ENCODE results near the gene FAM83F.
"Not testable (repeated sequence)": the region's sequence is repeated elsewhere in the genome, so short reads cannot be mapped to it uniquely, and the experiment has no call there.

The FAM83F gene

DNA sequence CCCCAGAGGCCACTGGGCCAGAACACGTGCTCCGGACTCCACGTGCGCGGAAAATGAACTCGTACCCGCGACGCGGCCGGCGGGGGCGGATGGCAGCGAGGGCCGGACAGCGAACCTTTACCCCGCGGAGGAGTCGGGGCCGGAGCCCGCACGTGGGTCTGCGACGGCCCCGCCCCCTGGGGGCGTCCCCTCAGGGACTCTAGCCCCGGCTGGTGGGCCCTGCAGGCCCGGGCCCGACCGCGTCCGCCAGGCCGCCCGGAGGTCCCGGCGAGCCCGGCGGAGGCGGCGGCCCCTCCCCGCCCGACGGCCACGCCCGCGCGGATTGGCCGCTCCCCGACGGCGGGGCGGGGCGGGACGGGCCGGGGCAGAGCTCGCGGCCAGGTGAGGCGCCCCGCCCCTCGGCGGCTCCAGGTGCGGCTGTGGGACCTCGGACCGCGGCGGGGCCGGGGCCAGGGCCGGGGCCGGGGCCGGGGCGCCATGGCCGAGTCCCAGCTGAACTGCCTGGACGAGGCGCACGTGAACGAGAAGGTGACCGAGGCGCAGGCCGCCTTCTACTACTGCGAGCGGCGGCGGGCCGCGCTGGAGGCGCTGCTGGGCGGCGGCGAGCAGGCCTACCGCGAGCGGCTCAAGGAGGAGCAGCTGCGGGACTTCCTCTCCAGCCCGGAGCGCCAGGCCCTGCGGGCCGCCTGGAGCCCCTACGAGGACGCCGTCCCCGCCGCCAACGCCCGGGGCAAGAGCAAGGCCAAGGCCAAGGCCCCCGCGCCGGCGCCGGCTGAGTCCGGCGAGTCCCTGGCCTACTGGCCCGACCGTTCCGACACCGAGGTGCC lies at the start of gene FAM83F:
FAM83F (plus strand) TSS at position 389 of the 827 bp plus-strand sequence; CDS start at position 478, 89 bp downstream.
- DNase-seq: no peak

DNA sequence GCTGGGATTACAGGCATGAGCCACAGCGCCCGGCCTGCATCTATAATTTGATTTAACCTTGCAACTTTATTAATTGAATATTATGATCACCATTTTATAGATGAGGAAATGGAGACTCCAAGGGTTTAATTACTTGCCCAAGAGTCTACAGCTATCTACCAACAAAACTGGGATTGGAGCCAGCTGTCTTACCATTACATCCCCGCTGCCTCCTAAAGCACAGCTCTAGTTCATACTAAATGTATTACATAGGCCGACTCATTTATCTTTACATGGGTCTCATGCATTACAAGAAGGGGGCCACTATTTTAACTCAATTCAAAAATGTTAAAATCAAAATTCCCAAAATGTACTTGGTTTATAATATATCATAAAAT lies 48.6 kb upstream of the FAM83F start:
- DNase-seq: no peak

DNA sequence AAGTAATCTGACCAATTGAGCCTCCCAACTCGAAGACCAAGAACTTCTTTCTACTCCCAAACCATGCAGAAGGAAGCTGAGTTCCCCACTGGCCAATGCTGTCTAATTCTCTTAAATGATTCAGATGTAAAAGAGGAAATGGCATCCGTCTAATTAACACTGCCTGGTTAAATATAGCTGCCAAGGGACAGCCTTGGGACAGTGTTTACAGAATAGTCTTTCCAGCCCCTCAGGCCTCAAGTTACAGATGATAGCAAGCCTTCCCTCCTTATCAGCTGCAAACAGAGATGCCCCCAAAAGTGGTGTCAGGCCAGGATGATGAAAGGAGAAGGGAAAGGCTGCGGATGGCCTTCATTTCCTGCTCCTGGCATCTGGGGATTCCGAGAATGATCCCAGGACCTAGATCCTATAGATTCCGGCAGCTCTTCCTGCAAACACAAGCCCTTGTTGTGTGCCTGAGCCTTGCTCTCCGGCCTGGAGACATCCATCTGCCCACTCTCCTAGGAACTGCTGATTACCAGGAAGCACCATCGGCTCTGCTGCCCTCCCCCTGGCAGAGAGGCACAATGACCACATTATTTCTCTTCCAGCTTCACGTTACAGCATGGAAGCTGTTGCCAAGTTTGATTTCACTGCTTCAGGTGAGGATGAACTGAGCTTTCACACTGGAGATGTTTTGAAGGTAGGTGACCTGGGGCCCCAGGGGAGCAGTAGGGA lies 48.1 kb upstream of the FAM83F start:
- DNase-seq: no peak

DNA sequence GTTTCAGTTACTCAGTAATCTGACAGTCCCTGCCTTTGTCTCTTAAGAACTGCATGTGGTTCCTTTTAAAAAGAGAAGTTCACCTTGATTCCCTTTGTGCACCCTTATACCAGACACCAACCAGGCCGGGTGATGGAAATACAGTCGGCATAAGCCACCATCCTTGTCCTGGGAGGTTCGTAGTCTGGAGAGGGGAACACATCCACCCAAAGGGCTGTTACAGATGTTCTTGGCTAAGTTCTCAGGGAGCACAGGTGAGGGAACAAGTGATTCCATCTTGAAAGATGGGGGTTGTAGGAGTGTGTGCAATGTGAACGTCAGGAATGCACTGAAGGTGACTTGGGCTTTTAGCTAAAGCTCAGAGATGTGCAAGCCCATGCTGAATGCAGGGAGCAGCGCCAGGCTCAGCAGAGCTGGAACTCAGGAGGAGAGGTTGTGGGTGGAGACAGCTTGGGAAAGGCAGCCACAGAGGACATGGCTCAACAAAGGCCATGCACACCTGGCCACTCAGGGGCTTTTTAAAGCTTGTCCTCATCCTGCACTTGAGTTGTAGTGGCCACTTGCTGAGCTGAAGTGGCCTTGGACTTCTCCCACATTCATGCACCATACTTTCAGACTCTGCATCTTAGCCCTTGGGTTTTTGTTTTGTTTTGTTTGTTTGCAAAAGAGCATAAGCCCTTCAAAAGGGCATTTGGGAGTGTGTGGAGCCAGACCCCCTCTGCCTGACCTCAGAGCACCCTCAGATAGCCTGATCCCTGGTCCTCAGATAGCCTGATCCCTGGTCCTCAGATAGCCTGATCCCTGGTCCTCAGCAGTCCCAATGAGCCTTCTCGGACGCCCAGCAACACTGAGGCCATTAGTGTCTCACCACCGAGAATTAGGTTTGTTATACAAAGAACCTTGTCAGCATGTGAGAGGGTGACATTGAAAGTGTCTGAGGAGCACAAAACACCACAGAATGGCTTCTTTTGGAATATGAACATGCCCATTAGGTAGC lies 47.2 kb upstream of the FAM83F start:
- DNase-seq: no peak

DNA sequence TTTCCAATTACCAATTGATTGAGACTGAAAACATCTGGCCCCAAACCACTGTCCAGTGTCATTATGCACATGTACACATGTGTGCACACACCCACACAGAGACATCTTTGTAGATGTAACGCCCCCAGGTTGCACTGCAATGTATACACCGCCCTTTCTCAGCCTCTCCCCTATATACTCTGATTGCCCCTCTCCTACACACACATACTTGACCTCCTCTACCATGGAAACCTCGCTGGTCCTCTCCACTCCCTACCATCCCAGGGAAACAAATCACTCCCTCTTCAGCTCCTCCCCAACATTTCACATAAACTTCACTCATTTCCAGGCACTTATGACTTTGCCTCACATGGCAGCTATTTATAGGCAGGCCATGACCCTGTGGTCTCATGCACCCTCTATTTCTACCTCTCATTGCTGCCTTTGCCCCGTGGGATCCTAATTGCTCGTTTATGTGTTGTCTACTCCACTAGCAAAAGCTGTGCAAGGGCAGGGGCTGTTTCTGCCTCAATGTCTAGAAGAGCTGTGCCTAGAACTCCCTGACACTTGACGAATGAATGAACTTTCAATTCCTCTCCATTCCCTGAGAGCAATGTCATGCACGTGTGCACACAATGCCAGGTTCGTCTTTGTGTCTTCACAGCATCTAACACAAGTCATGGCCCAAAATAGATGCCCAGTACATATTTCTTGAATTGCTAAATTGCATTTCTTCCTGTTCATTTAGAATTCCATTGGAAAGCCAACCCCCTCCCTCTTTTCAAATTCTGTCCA lies 44.6 kb upstream of the FAM83F start:
- no peak for DNase-seq

DNA sequence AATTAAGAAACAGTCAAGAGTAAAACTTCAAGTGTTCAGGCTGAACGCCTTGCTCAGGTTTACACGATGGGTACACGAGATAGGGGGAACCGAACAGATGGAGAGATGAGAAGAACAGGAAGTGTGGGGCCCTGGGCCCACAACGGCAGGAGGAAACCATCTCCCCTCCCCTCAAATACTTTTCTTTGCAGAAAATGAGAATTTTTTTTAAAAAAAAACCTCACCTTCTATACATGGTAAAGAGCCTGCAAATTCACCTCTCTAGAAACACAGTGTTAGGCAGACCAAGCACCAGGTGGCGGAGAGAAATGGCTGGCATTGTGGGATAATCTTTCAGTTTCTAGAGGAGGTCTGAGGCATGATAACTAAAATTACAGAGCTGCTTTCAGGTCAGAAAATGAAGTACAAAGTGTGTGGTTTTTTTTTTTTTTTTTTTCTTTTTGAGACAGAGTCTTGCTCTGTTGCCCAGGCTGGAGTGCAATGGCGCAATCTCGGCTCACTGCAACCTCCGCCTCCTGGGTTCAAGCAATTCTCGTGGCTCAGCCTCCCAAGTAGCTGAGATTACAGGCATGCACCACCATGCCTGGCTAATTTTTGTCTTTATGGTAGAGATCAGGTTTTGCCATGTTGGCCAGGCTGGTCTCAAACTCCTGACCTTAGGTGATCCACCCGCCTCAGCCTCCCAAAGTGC lies 43.0 kb upstream of the FAM83F start:
- DNase-seq: not testable (repeated sequence)

DNA sequence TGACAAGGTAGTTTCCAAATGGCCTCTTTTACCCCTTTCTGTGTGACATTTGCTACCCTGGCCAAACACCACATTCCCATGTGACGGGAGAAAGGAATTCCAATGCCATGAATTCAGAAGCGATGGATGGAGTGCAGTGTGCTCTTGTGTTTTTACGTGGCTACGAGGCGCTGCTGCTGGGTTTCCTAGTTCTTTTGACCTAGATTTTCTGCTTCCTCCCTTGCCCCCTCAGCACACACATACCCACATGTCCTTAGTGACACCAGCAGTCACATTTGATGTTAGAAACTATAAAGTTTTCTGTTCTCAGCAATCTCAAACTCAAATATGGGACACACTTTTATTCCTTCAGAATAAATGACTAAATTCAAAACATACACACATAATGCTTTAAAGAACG lies 42.4 kb upstream of the FAM83F start:
- DNase-seq: no peak

DNA sequence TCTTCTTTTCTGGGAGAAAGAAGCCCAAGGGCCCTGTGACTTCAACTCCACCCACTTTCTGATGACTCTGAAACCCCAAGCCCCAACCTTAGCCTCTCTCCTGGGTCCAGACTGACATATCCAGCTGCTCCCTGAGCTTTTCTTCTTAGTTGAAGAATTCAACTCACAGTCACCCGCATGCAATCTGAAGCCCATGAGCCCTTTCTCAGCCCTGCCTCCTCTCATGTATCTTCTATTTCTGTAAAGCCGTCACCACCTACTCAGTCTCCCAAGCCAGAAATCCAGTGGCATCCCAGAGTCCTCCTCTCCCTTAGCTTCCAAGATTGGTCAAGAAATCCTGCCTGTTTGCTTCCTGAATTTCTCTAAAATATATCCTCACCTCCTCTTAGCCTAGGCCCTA lies 41.7 kb upstream of the FAM83F start:
- no peak for DNase-seq

DNA sequence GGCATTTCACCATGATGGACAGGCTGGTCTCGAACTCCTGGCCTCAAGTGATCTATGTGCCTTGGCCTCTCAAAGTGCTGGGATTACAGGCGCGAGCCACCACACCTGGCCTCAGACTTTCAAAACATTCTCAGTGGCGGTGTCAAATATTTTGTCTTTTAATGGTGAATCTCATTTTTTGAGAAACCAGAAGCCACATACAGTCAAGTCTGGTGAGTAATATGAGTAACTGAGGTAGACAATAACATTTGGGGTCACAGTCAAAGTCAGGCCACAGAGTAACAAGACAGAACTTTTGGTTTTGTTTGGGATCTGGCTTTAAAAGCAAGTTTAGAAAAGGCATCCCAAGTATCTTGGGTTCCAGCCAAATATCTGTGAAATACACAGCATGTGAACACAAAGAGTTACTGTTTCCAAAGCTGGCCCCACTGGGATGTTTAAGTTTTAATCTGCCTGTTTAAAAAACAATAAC lies 40.1 kb upstream of the FAM83F start:
- DNase-seq: no peak

DNA sequence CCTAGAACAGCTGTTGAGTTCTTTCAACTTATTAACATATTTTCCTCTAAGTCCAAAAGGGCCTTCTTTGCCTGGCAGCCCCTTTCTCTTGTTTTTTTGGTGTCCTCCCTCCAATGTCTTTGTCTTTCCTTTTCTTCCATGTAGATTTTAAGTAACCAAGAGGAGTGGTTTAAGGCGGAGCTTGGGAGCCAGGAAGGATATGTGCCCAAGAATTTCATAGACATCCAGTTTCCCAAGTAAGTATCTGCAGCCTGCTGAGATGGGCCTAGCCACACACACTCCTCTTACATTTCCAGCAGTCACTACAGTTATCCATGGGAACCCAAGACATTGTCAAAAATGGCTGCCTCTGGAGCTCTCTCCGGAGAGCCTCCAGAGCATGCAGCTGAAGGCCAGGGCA lies 39.1 kb upstream of the FAM83F start:
- no peak for DNase-seq

DNA sequence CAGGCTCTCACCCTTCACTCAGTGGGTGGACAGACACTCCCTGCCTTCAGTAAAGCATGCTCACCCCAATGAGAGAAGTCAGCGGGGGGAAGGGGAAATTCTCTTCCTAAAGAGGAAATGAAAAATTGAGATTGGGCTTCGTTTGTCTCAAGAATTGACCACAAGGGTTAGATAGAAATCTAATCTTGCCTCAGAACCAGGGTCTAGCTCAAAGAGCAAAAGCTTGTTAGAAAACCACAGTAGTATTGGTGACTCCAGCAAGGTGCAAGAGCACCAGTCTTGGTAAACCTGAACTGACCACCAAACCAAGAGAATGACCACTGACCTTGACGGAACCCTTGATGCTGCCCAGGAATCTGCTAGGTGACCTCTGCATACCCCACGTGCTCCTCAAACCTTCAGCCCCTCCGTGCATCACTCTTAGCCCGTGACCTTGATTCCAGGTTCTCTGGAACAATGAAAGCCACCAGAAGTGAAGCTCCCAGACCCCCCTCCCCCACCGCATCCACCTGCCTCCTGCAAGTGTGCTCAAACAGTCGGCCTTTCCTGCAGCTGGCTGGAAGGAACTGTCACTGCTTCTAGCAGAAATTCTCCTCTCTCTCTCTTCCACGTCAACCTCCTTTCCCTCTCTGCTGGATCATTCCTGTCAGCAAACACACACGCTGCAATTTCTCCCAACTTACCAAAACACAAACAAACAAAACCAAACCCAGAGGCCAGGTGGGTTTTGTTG lies 37.7 kb upstream of the FAM83F start:
- no peak for DNase-seq

DNA sequence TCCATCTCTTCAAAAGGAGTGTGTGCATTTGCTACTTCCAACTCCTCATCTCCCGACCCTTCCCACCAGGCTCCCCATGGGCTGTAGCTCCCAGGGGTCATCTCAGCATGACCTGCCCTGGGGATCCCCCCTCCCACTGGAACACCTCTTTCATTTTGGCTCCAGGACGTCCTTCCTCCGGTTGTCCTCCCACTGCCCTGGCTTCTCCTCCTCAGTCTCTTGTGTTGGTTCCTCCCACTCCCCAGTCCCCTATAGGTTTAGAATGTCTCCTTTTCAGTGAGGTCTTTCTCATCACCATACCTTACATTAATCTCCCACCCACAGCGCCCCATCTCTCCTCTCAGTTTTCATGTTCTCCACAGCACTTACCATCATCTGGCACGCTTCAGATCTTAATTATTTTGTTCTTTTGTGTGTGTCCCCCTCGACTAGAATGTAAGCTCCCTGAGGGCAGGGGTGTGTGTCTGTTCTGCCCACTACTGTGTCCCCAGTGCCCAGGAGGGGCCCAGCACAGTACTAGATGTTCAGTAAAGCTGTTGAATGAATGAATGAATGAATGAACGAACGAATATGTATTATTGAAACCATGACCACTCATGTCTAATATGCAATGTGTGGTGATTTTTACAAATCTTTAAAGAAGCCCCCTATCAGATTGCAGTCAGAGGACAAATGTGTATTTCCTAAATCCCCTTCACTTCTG lies 36.6 kb upstream of the FAM83F start:
- DNase-seq: no peak

DNA sequence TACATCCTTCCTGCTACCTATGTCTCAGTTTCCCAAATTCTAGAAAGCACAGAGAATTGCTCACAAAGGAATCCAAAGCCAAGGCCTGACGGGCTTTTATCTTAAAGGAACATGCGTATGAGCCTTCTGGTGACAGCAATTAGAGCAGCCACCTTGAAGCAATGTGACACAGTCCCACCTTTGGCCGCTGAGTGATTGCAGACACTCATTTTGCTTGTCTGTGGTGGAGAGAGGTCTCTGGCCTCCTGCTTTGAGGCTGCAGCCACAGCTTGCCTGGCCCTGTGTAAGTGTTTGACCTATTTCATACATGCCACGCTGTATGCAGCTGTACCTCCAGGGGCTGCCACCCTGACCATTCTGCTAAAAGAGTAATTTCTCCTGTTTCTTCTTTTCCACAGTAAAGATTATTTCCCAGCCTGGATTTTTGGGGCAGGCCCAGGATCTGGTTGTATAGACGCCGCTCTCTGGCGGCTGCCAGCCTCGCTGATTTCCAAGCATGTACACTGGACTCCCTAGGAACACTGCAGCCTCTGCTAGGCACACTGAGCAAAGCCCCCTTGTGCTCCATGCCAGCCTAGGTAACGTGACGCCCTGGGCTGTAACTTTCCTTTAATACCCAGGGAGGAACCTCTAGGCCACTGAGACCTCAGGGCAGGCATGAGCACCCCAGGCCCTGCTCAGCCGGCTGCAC lies 35.7 kb upstream of the FAM83F start:
- no peak for DNase-seq

DNA sequence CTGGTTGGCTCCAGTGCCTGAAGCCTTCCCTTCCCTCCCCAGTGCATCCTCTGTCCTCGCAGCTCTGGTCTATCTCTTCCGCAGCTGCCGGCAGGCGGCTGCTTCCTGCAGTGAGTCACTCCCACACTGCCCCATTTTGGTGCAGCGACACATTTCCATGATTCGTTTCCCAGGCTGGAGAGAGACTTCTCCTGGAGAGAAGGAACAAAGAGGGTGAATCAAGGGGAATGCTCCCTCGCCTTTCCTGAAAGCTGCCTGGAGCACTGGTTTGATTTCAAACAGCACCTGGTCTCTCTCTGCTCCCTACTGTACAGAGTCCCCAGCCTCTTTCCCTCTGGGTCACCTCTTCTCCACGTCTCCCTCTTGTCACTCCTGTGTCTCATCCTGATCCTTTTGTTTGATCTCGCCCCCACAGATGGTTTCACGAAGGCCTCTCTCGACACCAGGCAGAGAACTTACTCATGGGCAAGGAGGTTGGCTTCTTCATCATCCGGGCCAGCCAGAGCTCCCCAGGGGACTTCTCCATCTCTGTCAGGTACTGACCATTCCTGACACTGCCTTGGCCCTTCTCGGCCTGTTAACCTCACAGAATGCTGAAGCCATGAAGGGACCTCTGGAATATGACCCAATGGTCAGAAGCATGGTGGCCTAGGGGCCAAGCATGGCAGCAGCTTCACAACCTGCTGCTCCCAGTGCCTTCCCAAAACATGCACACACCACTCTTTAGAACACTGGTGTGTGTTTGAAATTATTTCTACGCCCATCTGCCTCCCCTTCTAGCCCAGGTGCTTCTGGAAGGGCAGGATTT lies 34.9 kb upstream of the FAM83F start, which contains the start of gene TMA7B:
TMA7B (plus strand) TSS at position 758 of the 808 bp plus-strand sequence. CDS start 3,978 bp downstream, outside the sequence.
- no peak for DNase-seq

DNA sequence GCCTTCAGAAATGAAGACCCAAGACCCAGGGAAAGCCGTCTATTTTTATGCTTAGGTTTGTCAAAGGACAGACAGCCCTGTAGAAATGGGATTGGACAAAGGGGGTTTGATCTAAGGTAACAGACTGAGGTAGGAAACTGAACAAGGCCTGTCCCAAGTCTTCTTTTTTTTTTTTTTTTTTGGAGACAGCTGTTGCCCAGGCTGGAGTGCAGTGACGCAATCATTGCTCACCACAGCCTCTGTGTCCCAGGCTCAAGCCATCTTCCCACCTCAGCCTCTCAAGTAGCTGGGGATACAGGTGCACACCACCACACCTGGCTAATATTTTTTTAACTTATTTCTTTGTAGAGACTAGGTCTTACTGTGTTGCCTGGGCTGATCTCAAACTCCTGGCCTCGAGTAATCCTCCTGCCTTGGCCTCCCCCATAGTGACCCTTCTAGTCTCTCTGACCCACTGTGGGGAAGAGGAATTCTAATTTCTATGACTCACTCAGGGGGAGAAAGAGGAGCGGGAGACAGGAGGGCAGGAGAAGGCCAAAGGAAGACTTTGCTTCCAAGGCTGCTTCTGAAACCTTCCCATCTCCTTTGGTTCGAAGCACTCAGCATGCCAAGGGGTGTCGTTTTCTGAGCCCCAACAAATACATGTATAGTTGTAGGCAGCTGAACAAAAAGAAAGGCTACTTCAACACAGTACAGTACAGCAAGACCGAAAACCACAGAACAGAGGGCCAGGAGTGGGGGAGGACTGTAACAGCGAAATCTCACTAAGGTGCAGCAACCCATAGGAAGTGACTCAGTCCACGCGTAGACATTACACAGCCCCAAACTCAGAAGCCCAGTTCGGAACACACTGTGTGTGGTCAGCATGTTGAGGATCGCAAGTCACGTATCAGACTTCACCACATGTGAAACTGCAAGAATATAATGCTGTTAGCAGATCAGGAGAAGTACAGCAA lies 33.7 kb upstream of the FAM83F start:
- DNase-seq: no peak

DNA sequence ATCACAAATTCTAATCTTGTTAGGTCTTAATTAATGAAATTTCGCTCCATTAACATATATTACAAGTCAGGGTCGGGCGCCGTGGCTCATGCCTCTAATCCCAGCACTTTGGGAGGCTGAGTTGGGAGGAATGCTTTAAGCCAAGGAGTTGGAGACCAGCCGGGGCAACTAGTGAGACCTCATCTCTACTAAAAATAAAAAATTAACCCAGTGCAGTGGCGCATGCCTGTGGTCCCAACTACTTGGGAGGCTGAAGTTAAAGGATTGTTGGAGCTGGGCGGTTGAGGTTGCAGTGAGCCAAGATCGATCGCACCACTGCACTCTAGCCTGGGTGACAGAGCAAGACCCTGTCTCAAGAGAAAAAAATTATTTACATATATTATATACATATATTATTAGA lies 32.7 kb upstream of the FAM83F start:
- no peak for DNase-seq

DNA sequence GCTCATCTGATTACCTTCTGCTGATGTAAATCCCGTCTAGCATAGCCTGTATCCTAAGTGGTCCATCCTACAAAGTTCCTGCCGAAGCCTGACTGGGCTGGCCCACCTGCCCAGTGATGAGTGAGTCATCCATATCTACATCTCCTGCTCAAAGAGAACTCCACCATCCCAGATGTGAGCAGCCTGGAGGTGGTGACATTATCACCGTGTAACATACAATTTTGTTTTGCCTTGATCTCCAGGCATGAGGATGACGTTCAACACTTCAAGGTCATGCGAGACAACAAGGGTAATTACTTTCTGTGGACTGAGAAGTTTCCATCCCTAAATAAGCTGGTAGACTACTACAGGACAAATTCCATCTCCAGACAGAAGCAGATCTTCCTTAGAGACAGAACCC lies 29.0 kb upstream of the FAM83F start:
- DNase-seq: no peak
